Caco-2 (cell line): ENCODE data around the gene ARPC4. TPM values are rescaled to one million over a fixed set of nuclear protein-coding genes. Genes with fewer than 3 reads are reported as not detected.

Experiments used
- BruUV-seq: library from RNA; stranded (reverse); fragments of 400-500 nt; replicated peaks from 2 replicates; lab custom pipeline; 2021; lab: Mats Ljungman, UMichigan
- CTCF ChIA-PET: fragments of 300-600 bp; sonication (Branson Sonifier 250); formaldehyde crosslinking; loops from one replicate; lab custom pipeline; 2022; ENCODE audit warnings: antibody characterized with exemption; lab: Charles Lee
- POLR2A ChIA-PET: fragments of 300-600 bp; sonication (Branson Sonifier 250); formaldehyde crosslinking; loops from one replicate; lab custom pipeline; 2022; ENCODE audit warnings: antibody characterized with exemption; lab: Charles Lee
- DNase-seq, 2 experiments: peaks; one replicate each; pipeline versions ENCODE4 v3.0.0 to v3.0.0-alpha.2; 2020 to 2022
- H3K27me3 ChIP-seq: replicated peaks from 2 replicates; pipeline ENCODE4 v1.6.0; 2011; ENCODE audit warnings: low read length; ENCODE audit not compliant: control insufficient read depth, insufficient read depth
- H3K36me3 ChIP-seq: 2 replicates; pipeline ENCODE4 v1.5.1; 2011; ENCODE audit warnings: low read length; ENCODE audit not compliant: control insufficient read depth, insufficient read depth
- H3K4me1 ChIP-seq: fragments of 250-450 bp; sonication (Bioruptor Pico); 2 replicates; pipeline ENCODE4 v1.5.1; 2020; ENCODE audit warnings: mild to moderate bottlenecking
- H3K4me3 ChIP-seq: 2 replicates; pipeline ENCODE4 v1.5.1; 2011; ENCODE audit warnings: low read depth, mild to moderate bottlenecking, control low read depth, low read length
- H3K9me3 ChIP-seq: fragments of 250-450 bp; sonication (Bioruptor Pico); 2 replicates; pipeline ENCODE4 v1.5.1; 2020; ENCODE audit warnings: mild to moderate bottlenecking, moderate library complexity
- H3K27ac Mint-ChIP-seq: one replicate; pipeline ENCODE4 v1.8.0; 2022; ENCODE audit warnings: mixed read lengths; ENCODE audit not compliant: unreplicated experiment
- H3K27me3 Mint-ChIP-seq: one replicate; pipeline ENCODE4 v1.8.0; 2022; ENCODE audit warnings: mixed read lengths; ENCODE audit not compliant: insufficient read depth, unreplicated experiment
- H3K36me3 Mint-ChIP-seq: one replicate; pipeline ENCODE4 v1.8.0; 2022; ENCODE audit warnings: mild to moderate bottlenecking, mixed read lengths; ENCODE audit not compliant: insufficient read depth, unreplicated experiment
- H3K4me1 Mint-ChIP-seq: one replicate; pipeline ENCODE4 v1.8.0; 2022; ENCODE audit warnings: low read depth, mixed read lengths; ENCODE audit not compliant: unreplicated experiment
- H3K4me3 Mint-ChIP-seq: one replicate; pipeline ENCODE4 v1.8.0; 2022; ENCODE audit warnings: mild to moderate bottlenecking, moderate library complexity, mixed read lengths; ENCODE audit not compliant: unreplicated experiment
- H3K9me3 Mint-ChIP-seq: one replicate; pipeline ENCODE4 v1.8.0; 2022; ENCODE audit warnings: mixed read lengths; ENCODE audit not compliant: unreplicated experiment
- CTCF ChIP-seq, 2 experiments: fragments of 200-600 bp in 1 of 2; IDR thresholded peaks; 1 replicate in 1 of 2; 2 replicates in 1 of 2; pipeline versions ENCODE4 v1.5.1 to v1.8.0; 2011 to 2022; ENCODE audit warnings: antibody characterized with exemption in 1 of 2, control low read depth in 1 of 2, inconsistent platforms in 1 of 2, low read depth in 1 of 2, low read length in 1 of 2, mild to moderate bottlenecking in 1 of 2, moderate library complexity in 1 of 2; ENCODE audit not compliant: insufficient read depth in 1 of 2, severe bottlenecking in 1 of 2, unreplicated experiment in 1 of 2
- intact Hi-C: fragments of 100-400 bp; cut with micrococcal nuclease; formaldehyde crosslinking; loops from one replicate; pipeline ENCODE4 v1.10.0; 2022; ENCODE audit not compliant: unreplicated experiment
- total RNA-seq: library from RNA; stranded (reverse); gene quantifications from 2 replicates; pipeline ENCODE4 v1.2.3, GENCODE V29; 2022

The ARPC4 gene
- total RNA-seq, 1 experiment from 2014 or later: 158 TPM

- H3K27me3 ChIP-seq: no peaks in the 10 kb centered on the region
- Mint-ChIP-seq H3K4me3 (no peak overlapping the region), H3K27ac (no peak overlapping the region), H3K36me3 (peaks cover 67% of the 10 kb centered on the region), H3K9me3 (no peaks in the 10 kb centered on the region), H3K27me3 (no peaks in the 10 kb centered on the region), H3K4me1 (peaks cover 12% of the 10 kb centered on the region)
- H3K4me1 ChIP-seq: 0 out of 2 replicates have a peak, but pooled peaks cover 6% of the 10 kb centered on the region
- peaks cover 3% of the 10 kb centered on the region for H3K36me3 ChIP-seq
- H3K4me3 ChIP-seq: no peak overlapping the region
- CTCF ChIA-PET: no interaction called here
- TF ChIP-seq CTCF (IDR thresholded peaks at IDR 0.05; ENCODE audit: insufficient read depth in 1 of 2, low read depth in 1 of 2, low read length in 1 of 2, severe bottlenecking in 1 of 2, unreplicated experiment in 1 of 2): no peak
- POLR2A ChIA-PET: no interaction called here
- no TSS peak for BruUV-seq
- H3K9me3 ChIP-seq: no peaks in the 10 kb centered on the region
- no peak for DNase-seq
- intact Hi-C loops: no loop called here
Observed at GRCh38 chr3:9787714-9788113, 5.2 kb upstream of the ARPC4 start.

GRCh38 chr3:9791127-9791526 is 1.8 kb upstream of the ARPC4 start:
- H3K27me3 Mint-ChIP-seq: no peaks in the 10 kb centered on the region
- ChIA-PET CTCF (no interaction called here), POLR2A (no interaction called here)
- no peak overlapping the region for H3K4me3 Mint-ChIP-seq
- peaks cover 3% of the 10 kb centered on the region for H3K36me3 ChIP-seq
- BruUV-seq: no TSS peak
- H3K4me1 Mint-ChIP-seq: peaks cover 12% of the 10 kb centered on the region
- intact Hi-C loops: no loop called here
- H3K27me3 ChIP-seq: no peaks in the 10 kb centered on the region
- no peak for DNase-seq
- H3K36me3 Mint-ChIP-seq: peaks cover 75% of the 10 kb centered on the region
- H3K27ac Mint-ChIP-seq: no peak overlapping the region
- H3K4me1 ChIP-seq: 0 out of 2 replicates have a peak, but pooled peaks cover 6% of the 10 kb centered on the region
- H3K4me3 ChIP-seq: no peak overlapping the region
- H3K9me3 ChIP-seq: no peaks in the 10 kb centered on the region
- no peak for TF ChIP-seq CTCF (IDR thresholded peaks at IDR 0.05; ENCODE audit: insufficient read depth in 1 of 2, low read depth in 1 of 2, low read length in 1 of 2, severe bottlenecking in 1 of 2, unreplicated experiment in 1 of 2)
- H3K9me3 Mint-ChIP-seq: no peaks in the 10 kb centered on the region

GRCh38 chr3:9791790-9792404 is 985 bp upstream of the ARPC4 start:
- H3K27me3 ChIP-seq: no peaks in the 10 kb centered on the region
- Mint-ChIP-seq H3K4me3 (peak overlapping the region; percentile 92), H3K9me3 (no peaks in the 10 kb centered on the region), H3K36me3 (peaks cover 75% of the 10 kb centered on the region), H3K27me3 (no peaks in the 10 kb centered on the region), H3K4me1 (peaks cover 12% of the 10 kb centered on the region), H3K27ac (peak overlapping the region; percentile 100)
- TF ChIP-seq CTCF (IDR thresholded peaks at IDR 0.05; ENCODE audit: insufficient read depth in 1 of 2, low read depth in 1 of 2, low read length in 1 of 2, severe bottlenecking in 1 of 2, unreplicated experiment in 1 of 2): no peak
- ChIA-PET POLR2A (interaction anchor here (1.0 to 1.4 kb wide), 5 partner anchors 42 to 456 kb away, joined by 3 to 14 read pairs (median 3); partner anchors contain the start of genes FANCD2, MTMR14, OGG1 and TATDN2), CTCF (interaction anchor here (1.3 kb wide), 1 partner anchor 60 kb away, joined by 4 read pairs; the partner anchor contains the start of gene BRPF1)
- peak overlapping the region; percentile 80 for H3K4me3 ChIP-seq
- intact Hi-C loops: loop anchor here (1.0 kb wide), 1 partner anchor 42 kb away; no protein-coding TSS in a partner anchor
- H3K36me3 ChIP-seq: peaks cover 3% of the 10 kb centered on the region
- H3K9me3 ChIP-seq: no peaks in the 10 kb centered on the region
- H3K4me1 ChIP-seq: 0 out of 2 replicates have a peak, but pooled peaks cover 6% of the 10 kb centered on the region
- BruUV-seq: TSS peak; percentile 64
- no peak for DNase-seq
